ENCODE measurements around the gene PRR15L.

Gene PRR15L

DNA sequence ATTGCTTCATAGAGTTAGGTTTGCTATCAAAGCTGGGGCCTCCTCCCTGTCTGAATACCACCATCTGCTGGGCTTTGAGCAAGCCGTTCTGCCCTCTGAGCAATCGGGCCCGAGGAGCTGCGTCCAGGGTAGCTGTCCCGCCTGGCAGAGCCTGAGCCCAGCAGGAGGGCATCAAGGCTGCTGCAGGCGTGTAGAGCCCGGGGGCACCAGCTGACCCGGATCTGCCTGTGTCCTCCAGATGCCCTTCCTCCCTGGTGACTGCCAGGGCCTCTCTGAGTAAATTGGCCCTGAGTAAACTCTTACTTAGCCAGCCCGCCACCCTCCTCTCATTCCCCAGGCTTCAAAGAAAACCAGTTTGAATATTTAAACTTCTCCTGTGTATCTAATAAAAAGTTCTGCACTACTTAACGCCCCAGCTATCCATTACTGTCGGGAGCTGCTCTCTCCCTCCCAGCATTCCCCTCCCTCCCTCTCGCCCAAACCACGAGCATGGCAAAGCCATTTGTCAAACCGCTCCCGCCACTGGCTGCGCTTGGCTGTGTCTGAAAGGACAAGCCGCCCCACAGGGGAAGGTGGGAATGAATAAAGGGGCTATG is 29.7 kb upstream of the PRR15L start:
- DNase-seq: no peak

DNA sequence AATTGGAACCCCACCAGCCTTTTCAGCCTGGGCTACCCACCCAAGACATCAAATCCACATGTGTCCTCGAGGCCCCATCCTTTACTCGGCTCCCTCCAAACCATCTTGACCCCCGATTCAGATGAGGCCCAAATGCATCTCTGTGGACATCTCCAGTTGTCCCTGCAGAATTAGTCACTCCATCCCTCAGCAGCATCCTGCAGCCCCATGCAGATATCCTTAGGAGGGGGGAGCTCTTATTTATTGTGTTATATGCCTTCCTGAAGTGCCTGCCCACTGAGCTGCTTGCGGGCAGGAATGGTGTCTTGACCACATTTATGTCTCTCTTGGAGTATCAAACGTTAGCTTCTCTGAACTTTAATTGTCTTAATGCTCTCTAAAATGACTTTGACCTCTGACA is 28.8 kb upstream of the PRR15L start:
- no peak for DNase-seq

DNA sequence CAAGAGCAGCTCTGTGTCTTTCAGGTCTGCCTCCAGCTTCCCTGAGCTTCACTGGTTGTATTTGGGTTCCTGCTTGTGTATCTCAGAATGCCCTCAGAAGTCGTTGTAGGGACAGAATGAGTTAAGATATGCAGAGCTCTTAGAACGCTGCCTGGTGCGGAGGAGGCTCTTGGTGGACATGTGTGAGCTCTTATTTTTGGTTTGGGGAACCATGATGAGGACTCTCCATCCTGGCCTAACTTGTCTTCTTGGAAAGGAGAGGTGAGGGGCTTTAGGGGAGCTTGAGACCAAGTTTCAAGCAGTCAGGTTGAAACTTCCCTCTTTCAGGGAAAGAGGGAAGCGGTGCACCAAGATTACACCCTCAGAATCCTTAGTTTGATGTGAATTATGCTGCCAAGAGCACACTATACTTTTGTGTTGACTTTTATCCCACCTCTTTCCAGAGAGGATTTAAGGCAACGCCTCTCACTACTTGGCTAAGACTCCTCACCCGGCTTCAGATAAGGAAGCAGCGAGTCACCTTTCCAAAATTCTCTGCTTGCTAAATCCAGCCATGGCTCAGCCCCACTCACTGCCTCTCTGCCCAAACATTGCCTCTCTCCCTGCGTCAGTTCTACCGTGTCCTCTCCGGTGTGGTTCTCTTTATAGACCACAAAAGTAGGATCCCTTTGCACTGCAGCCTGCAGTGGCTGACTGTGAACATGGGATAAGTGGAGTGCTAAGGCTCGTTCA is 26.0 kb upstream of the PRR15L start:
- DNase-seq: no peak

DNA sequence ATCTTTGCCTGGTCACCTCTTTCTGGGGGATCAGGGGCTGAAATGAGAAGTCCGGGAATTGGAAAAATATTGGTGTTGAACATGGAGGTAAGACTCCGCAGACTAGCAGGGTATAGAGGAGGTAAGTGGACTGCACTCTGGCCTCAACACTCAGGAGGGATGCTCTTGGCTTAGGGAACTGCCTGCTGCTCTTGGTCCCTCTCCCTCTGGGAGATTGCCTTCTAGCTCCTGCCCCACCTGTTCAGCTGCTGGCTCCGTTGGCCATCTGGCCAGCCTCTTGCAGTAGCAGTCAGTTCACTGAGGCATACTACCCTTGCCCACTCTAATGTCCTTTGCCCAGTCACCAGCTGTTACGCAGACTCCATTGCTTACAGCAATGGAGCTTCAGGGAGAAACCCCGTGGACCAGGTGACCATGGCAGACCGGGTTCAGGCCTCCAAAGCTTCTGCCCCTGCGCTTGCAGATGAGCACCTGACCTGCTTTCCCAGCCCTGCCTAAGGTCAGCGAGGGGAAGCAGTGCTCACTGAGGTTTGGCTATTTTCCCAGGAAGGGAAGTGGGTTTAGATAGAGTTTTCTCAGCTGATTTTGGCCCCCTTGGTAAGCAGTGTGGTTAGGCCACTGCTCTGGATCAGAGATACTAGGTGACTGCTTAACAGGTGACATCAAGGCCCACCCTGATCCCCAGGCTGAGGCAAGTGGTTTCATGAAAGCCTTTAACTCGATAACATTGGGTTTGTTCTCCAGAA is 25.1 kb upstream of the PRR15L start:
- DNase-seq: no peak

DNA sequence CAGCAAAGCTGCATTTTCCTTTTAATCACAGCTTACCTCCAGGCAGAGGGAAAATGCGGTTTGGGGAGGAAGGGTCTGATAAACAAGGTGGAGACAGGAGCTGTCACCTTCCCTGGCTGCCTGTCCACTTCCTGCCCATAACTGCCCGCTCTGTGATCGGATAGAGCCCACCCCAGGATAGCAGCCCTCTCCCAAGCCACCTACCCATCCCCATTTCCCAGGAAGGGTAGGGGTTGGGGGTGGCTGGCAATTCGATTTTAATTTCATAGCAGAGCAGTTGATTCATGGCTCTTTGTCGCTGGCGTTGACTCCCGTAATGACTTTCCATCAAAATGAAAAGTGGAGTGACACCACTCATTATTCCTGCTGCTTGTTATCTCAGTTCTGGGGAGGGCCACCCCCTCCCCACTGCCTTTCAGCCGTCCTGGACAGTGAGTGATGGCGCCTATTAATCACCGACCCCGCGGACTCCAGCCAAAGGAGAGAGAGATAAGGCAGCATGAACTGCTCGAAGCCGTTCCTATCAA is 24.5 kb upstream of the PRR15L start:
- DNase-seq: no peak

DNA sequence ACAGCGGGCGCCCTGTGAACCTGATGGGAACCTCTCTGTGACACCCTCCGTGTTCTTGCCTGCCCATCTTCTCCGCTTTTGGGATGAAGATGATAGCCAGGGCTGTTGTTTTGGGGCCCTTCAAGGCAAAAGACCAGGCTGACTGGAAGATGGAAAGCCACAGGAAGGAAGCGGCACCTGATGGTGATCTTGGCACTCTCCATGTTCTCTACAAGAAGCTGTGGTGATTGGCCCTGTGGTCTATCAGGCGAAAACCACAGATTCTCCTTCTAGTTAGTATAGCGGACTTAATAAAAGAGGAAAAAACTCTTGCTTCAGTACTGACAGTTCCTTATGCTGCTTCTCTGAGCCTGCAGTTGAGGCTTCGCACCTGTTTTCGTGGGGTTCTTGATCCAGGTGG is 23.8 kb upstream of the PRR15L start:
- DNase-seq: peak; percentile 55

DNA sequence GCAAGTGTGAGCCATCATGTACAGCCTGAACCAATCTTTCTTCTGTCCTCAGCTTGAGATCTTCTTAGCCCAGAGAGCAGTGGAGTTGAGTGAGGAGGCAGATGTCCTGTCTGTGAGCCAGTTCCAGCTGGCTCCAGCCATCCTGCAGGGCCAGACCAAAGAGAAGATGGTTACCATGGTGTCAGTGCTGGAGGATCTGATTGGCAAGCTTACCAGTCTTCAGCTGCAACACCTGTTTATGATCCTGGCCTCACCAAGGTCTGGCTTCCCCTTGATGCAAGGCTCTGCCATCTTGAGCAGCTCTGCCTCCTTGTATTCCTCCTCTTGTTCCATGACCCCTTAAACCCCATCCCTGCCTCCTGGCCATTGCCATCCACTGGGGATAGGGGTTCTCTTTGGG is 22.9 kb upstream of the PRR15L start:
- no peak for DNase-seq

DNA sequence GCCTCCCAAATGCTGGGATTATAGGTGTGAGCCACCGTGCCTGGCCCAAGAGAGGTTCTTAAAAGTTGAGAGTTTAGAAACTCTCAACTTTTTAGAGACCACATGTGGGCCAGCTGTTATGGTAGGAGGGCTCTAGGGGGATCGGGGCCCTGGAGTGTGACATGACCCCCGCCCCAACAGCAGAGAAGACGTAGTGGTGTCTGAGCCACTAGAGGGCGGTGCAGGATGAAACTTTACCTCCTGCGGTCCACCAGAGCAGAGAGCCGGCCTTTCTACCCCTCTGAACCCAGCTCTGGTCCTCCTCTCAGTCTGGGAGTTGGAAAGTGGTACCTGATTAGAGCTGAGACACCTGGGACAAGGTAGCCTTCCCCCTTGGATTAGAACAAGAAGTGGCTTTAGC is 20.6 kb upstream of the PRR15L start:
- peak; percentile 60 for DNase-seq

DNA sequence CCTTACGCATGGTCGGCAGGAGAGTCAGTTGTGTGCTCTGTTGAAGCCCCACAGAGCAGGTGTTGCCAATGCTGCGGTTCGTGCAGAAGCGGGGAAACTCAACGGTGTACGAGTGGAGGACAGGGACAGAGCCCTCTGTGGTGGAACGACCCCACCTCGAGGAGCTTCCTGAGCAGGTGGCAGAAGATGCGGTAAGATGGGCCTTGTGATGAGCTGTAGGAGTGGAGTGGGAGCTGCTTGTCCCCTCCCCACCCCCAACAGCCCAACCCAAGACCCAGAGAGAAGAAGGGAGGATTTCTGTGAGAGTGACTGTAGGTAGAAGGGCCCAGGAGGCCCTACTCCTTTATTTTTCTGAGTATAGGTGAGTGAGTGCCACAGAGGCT is 18.1 kb upstream of the PRR15L start:
- no peak for DNase-seq

DNA sequence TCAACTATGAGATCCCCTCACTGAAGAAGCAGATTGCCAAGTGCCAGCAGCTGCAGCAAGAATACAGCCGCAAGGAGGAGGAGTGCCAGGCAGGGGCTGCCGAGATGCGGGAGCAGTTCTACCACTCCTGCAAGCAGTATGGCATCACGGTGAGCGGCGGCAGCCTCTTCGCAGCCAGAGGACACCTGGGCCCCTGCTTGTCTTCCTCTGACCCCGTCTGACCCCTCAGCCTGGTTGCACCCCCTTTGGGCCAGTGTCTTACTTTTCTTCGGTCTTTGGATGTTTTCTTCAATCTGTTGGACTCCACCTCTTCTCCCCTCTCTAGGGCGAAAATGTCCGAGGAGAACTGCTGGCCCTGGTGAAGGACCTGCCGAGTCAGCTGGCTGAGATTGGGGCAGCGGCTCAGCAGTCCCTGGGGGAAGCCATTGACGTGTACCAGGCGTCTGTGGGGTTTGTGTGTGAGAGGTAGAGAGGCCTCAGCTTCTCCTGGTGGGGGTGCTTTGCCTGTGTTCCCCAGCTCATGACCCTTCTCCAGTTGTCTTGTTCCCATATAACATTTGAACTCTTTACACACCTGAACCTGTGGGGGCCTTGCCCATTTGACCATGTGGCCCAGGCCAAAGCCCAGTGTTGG is 17.6 kb upstream of the PRR15L start:
- no peak for DNase-seq

DNA sequence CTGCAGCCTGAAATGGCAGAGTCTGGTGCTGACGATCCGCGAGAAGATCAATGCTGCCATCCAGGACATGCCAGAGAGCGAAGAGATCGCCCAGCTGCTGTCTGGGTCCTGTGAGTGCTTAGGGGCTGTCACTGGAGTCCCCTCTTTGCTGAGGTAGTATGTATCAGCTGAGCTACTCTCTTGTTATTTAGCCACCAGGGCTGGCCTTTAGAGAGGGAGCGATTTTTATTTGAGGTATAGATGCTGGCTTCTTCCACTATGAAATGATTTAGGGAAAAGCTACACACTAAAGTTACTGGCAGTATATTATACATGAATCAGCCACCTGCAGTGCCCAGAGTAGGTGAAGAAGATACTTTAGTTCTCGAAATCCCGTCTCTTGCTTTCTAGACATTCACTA is 15.9 kb upstream of the PRR15L start:
- DNase-seq: no peak

DNA sequence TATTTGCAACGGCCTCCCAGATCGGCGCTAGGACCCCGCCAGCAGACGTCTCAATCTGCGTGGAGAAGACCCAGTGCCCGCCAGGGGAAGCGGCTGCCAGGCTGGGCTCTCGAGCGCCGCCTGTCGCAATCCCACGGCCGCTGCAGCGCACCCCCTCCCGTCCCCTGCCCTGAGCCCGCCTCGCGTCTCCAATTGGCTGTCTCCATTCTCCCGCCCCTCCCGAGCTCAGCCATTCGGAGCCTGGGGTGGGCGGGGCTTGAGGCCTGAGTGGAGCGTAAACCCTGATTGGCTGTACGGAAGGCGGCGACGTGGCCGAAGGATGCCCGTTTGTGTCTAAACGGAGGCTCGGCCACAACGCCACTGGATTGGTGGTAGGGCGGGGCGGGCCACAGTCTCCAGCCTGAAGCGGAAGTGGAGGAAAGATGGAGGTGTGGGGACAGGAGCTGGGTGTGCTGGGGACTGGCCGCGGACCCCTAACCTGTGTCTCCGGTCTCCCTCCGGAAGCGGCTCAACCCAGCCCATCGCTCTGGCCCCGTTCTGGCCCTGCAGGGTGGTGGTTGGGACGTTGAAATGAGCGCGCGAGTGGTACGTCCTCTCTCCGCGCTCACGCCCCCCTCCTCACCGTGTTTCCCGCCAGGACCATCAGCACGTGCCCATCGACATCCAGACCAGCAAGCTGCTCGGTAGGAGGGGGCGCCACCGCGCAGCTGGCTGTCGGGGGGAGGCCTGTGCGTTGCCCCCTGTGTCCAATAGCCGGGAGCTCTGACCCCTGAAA is 13.2 kb upstream of the PRR15L start, which contains the start of gene CDK5RAP3:
CDK5RAP3 (plus strand) TSS at position 389 of the 775 bp plus-strand sequence; CDS start at position 423, 34 bp downstream.
- DNase-seq: peak; percentile 100

DNA sequence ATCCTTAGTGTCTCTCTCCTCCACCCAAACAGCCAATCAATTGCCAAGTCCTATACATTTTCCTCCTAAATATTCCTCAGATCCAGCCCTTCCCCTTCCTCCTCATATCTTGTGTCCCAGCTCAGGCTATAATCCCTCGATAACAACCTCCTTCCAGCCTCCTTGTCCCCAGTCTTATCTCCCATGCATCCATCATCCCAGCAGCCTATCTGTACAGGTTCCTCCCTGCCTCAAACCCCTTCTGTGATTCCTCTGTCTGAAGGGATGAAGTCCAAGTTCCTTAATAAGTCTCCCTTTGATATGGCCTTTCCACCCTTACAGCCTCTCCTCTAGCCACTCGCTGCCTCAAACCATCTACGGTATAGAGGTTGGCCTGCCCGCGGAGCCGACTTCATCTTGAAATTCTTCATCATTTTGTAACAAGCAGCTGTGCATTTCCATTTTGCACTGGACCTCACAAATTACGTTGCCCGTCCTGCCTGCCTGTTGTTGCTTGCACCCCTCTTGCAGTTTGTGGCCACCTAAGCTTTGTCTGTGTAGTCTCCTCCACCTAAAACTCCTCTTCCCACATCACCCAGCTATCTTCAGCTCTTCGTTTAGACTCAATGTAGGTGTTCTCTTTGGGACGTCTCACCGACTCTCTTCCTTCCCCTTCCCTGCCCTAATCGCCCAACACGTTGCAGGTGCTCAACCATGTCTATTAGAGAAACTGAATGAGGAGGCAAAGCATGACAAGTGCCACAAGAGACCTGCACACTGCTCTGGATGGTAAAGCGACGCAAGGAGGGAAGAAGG is 12.4 kb upstream of the PRR15L start:
- no peak for DNase-seq

DNA sequence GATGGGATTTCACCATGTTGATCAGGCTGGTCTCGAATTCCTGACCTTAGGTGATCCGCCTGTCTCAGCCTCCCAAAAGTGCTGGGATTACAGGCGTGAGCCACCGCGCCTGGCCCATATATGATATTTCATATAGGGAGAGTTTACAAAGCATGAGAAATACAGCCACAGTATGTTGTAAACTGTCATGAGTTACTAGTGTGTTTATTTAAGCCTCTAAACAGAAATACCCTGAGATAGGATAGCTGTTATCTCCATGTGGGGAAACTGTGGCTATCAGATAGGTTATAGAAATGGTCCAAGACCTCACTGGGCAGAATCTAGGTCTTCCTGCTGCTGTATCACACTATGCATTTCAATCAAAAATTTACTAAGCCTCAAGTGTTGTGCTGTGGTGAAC is 11.2 kb upstream of the PRR15L start:
- DNase-seq: no peak

DNA sequence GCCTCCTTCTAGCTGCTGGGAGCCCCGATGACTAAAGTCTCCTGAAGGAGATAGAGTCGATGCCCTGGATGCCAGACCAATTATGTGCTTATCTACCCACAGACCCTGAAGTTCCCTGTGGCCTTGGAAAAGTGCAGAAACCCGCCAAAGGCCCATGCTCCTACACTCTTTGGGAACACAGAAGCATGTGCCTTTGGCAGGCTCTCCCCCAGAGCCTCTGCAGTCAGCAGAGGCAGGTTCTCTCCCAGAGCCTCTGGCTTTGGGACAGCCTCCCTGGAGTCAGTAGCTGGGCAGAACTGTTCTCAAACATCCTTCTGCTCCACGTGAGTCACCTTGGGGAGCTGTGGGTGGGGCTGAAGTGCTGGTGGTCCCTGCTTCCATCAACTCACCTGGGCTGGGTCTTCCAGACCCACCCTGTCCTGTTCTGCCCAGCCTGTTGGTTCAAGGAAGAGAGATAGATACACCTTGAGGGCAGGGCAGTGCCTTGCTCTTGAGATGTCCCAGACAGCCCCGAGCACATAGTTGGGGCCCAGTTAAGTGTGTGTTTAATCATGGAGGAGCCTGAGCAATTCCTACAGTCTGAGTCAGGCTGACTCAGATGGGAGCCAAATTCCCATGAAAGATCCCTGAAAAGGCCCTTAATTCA is 10.0 kb upstream of the PRR15L start:
- no peak for DNase-seq

DNA sequence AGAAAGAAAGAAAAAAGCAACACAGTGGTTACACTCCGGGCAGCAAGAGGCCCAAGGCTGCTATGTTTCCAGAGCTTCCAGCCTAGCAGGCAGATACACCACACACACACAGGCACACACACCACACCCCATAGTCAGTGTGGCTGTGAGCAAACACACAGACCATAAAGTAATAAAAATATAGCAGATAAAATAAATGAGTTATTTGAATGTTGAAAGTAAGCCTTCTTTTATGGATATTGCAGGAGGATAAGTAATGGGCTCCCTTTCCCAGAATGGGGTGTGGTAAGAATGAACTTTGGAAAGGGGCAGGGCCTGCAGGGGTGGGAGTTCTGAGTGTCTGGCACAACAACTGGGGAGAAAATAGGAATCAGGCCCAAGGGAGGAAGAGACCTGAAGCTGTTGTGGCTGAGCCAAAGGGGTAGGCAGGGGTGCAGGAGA is 8.4 kb upstream of the PRR15L start:
- DNase-seq: no peak

DNA sequence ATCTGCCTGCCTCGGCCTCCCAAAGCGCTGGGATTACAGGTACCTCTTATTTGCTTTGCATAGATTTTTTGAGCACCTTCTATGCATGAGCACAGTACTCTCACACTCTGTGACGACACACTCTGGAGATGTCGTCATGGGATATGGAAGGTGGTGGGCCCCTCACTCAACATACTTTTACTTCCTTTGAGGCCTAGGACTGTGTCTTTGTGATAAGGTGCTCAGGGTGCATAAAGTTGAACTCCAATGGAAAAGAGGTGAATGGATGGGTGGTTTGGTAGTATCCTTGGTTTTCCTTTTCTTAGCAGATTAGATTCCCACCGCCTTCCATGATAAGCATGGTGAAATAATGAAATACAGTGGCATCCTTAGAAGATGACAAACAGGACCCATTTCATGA is 7.2 kb upstream of the PRR15L start:
- no peak for DNase-seq

DNA sequence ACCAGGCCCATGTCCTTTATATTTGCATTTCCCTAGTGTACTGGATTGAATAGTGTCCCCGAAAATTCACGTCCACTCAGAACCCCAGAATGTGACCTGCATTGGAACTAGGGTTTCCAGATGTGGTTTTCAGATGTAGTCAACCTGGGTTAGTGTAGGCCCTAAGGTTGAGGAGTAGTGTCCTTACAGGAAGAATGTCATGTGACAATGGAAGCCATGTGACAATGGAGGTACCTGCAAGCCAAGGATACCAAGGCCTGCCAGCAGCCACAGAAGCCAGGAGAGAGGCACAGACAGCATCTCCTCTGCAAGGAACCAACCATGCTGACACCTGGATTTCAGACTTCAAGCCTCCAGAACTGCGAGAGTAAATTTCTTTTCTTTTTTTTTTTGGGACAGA is 5.2 kb upstream of the PRR15L start:
- no peak for DNase-seq

DNA sequence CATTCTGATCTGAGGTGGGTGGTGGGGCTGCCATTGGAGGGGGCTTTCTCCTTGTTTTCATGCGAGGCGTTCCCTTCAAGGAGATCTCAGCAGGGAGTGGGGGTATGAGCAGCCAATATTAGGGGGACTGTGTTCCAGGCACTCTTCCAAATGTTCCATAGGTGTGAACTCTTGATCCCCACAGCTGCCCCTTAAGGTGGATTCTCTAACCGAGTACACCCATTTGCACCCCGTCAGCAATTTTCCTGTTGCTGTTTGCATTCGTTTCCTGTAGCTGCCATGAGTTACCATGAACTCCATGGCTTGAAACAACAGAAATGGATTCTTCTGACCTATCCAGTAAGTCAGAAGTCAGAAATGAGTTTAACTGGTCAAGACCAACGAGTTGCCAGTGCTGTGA is 3.7 kb upstream of the PRR15L start:
- DNase-seq: no peak

DNA sequence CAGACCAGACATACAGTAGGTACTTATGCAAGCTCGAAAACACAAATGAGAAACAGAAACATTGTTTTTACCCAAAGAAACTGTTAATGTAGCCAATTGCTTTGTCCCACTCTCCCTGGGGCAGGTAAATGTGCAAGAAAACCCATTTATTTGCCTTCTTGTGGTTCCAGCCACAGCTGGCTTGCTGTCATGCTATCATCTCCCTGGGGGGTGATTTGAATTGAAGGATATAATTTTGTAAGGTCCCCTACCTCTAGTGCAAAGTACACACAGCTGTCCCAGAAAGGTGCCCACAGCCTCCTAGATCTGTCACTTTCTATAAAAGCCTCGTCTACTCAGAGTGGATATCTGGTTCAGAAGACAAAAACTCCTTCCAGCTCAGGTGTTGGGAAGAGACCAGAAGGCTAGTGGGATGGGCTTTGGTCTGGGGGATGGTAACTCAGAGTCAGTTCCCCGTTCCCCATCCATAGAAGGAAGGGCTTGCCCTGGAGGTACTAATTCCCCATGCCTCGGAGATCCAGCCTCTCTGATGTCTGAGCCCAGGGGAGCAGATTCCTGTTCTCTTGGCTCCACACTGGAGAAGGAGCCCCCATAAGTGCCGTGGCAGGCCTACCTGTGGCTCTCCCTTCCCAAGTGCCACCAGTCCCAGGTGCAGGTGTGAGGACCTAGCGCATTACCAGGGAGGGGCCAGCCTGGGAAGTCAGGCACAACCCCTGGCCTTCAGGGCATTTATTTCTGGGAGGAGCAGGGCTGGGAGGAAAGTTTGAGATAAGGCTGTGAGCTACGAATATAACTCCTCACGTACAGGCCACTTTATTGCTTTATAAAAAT is 2.4 kb upstream of the PRR15L start:
- DNase-seq: no peak

Data from activated CD4-positive, alpha-beta T cell treated with anti-CD3 and anti-CD28 coated beads, Interleukin-10, Interleukin-2, amounts not matched to agents 100 ng/mL and 50 ng/mL, durations not matched to agents 16 hours and 8 hours (primary cell).